ENCODE measurements around the gene FOXN4. TPM values are rescaled to one million over a fixed set of nuclear protein-coding genes. Genes with fewer than 3 reads are reported as not detected.

Gene FOXN4
- total RNA-seq, 1 experiment from 2014 or later, result not detected

DNA sequence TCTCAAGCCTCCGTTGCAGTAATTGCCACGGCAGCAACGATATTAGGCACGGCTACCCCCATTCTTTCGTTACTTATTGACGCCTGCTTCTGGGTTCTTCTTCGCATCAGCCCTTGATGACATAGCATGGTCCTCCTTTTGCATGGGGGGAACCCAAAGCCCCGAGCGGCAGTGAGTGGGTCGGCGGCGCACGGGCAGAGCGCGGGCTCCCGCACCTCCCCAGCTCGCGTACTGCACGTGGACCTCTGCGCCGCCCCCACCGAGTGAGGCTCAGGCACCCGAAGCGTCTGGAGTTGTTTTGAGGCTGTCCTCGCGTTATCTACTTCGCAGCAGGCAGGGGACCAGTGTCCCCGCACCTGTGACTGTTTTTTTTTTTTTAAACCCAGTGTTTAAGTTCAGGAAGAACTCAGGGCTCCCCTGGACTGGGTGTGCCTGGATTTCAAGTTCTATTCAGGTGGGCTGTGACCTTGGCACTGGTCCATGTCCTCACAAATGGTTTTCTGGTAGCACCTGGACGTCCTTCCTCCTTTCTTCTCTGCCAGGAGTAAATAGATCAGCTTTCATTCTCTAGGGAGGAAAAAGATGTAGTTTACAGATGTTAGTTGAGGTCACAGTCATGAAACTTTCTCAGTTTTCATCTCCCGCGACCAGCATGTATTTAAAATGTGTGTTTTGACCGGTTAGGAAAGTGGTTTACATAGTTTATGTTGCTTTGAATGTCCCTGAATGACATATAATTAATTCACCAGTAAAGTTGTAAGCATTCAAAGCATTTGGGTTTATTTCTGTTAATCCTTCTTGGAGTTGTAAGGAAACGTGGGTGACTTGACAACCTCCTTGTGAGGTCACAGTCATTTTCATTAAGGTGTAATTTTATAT lies 1.4 kb upstream of the FOXN4 start:
- in situ Hi-C loops (cut with HindIII; ENCODE audit: low pct_unique_long_range_greater_than_20kb, low sequenced_read_pairs), result no loop called here
- no peak for DNase-seq (ENCODE audit: low read depth, low spot score)

DNA sequence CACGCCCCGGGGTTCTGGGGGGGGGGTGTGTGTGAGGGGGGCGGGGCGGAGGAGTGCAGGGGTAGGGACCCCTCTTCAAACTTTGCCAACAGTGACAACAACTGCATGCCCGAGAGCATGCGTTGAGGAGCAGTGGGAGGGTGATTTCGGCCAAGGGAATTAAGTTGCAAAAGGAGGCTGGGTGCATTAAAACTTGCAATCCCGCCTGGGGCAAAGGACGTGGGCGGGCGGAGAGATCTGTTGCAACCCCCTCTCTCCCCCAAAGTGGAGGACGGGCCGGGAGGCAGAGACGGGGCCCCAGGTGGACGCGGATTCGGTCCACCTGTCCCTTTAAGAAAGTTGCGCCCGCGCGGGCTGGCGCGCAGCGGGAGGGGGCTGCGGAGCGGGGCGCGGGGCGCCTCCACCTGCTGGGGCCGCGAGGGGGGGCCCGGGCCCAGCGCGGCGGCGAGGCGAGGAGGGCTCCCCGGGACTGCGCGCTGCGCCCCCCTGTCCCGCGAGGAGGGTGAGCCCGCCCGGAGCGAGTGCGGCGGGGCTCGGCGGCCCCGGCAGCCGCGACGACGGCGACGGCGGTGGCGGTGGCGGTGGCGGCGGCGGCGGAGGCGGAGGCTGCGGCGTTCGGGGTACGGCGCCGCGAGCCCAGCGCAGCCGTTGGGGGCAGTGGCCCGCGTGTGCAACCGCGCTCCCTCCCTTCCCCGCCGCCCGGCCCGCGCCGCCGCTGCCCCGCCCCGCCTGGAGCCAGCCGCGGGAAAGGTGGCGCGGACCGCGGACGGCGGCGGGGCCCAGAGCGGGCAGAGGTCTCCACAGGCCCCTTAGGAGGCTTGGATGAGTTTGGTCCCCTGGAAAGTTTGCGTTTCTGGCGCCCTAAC lies 530 bp upstream of the FOXN4 start:
- in situ Hi-C loops (cut with HindIII; ENCODE audit: low pct_unique_long_range_greater_than_20kb, low sequenced_read_pairs), result no loop called here
- no peak for DNase-seq (ENCODE audit: low read depth, low spot score)

DNA sequence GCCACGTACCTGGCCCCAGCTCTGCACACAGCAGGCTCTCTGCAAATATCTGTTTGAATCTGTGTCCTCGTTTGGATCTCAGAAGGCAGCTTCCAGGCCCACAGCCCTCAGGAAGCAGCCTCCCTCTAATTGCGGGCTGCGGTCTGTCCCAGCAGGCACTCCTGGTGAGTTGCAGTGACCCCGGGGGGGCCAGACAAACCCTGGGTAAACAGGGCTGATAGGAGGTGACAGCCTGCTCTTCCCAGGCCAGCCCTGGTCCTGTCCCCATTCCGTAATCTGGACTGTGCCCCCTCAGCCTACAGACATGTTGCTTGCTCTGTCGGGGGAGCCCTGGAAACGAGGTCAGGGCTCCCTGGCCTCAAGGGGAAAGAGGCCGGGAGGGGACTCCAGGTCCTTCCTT lies 2.0 kb downstream of the FOXN4 start:
- DNase-seq (ENCODE audit: low read depth, low spot score), result no peak
- in situ Hi-C loops (cut with HindIII; ENCODE audit: low pct_unique_long_range_greater_than_20kb, low sequenced_read_pairs), result no loop called here

DNA sequence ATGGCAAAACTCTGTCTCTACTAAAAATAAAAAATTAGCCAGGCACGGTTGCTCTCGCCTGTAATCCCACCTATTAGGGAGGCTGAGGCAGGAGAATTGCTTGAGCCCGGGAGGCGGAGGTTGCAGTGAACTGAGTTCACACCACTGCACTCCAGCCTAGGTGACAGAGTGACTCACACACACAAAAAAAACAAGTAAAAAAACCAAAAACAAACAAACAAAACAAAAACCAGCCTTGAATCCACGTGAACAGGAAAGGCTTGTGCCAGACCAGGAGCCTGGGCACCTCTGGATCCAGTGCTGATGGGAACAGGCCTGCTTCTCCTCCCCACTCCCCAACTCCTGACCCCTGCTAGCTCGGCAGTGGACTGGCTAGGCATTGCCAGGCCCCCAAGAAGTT lies 3.5 kb downstream of the FOXN4 start:
- no peak for DNase-seq (ENCODE audit: low read depth, low spot score)
- in situ Hi-C loops (cut with HindIII; ENCODE audit: low pct_unique_long_range_greater_than_20kb, low sequenced_read_pairs), result no loop called here

DNA sequence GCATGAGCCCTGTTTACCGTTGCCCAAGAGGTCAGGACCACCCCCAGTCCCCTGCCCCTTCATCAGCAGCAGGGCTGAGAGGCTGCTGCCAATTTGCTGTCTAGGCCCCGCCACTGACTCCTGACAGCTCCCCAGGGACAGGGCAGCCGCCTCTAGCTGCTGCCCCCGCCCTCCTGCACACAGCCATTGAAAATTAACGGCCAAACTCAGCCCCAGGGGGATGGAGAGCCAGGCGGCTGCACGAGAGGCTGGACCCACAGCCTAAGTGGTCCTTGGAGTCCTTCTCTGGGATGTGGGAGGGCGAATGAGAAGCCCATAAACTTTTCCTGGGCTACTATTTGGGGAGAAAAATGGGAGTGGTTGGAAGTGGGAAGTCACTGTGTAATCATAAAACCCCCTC lies 4.6 kb downstream of the FOXN4 start:
- no peak for DNase-seq (ENCODE audit: low read depth, low spot score)
- in situ Hi-C loops (cut with HindIII; ENCODE audit: low pct_unique_long_range_greater_than_20kb, low sequenced_read_pairs), result no loop called here

DNA sequence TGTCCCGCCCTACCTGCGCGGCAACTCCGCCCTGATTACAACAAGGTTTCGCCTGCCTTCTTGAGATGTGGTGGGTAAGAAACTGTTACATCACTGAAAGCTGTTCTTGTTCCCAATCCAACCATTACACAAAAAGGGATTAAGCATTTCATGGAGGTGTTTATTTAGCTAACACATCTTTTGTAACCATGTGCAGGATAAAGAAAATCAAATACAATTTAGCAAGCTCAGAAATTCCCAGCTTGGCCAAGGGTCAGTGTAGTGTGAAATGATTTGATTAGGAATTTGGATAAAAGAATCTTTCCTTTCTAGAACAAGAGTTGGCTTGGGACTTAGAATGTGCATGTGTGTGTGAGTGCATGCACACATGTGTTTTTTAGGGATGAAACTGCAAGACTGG lies 6.3 kb downstream of the FOXN4 start:
- no peak for DNase-seq (ENCODE audit: low read depth, low spot score)
- in situ Hi-C loops (cut with HindIII; ENCODE audit: low pct_unique_long_range_greater_than_20kb, low sequenced_read_pairs), result no loop called here

DNA sequence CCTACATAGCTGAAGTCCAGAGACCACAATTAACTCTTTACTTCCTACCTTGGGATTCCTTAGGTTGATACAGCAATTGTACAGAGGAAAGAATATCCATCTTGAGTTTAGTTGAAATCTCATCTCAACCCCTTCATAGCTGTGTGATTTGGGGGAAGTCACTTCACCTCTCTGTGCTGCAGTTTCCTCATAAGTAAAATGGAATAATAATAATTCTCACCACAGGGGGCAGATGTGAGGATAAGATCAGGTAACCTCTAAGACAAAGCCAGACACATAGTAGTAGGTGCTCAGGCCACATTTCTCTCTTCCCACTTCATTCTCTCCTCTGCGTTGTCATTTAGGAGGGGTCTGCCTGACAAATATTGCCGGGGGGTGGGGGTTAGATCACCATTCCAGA lies 6.7 kb downstream of the FOXN4 start:
- in situ Hi-C loops (cut with HindIII; ENCODE audit: low pct_unique_long_range_greater_than_20kb, low sequenced_read_pairs), result no loop called here
- no peak for DNase-seq (ENCODE audit: low read depth, low spot score)

DNA sequence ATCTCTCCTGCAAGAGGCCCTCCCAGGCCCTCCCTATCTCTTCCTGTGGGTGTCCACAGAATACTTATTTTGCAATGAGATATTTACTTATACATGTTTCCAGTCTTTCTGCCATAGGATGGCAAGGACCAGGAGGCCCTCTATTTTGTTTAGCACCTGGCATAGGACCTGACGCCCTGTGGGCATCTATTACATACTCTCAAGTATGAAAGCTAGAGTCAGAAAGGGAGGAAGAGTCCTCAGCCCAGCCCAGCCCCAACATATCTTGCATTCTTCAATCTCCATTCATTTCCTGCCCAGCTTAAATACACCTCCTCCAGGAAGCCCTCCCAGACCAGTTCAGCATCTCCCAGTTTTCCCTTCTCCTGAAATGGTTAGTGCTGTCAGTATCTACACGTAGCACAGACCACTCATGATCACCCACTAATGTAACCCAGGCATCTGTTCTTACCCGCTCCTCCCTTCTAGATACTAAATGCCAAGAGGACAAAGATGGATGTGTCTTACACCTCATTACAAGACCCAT lies 7.4 kb downstream of the FOXN4 start:
- DNase-seq (ENCODE audit: low read depth, low spot score), result no peak
- in situ Hi-C loops (cut with HindIII; ENCODE audit: low pct_unique_long_range_greater_than_20kb, low sequenced_read_pairs), result no loop called here

DNA sequence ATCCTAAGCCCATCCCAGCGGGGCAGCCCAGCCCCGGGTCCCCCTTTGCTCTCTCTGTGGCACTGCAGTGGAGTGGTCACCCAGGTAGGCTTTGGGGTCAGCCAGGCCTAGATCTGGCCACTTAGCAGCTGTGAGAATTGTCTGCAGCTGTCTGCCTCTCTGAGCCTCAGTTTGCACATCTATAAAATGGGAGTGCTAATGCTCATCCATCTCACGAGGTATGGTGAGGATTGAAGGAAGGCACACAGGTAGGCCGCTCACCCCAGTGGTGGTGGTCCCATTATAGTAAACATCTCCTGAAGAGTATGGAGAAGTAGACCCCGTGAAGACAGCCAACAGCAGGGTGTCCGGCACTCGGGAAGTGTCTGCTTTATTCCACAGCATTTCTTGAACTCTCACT lies 9.2 kb downstream of the FOXN4 start:
- in situ Hi-C loops (cut with HindIII; ENCODE audit: low pct_unique_long_range_greater_than_20kb, low sequenced_read_pairs), result no loop called here
- no peak for DNase-seq (ENCODE audit: low read depth, low spot score)

DNA sequence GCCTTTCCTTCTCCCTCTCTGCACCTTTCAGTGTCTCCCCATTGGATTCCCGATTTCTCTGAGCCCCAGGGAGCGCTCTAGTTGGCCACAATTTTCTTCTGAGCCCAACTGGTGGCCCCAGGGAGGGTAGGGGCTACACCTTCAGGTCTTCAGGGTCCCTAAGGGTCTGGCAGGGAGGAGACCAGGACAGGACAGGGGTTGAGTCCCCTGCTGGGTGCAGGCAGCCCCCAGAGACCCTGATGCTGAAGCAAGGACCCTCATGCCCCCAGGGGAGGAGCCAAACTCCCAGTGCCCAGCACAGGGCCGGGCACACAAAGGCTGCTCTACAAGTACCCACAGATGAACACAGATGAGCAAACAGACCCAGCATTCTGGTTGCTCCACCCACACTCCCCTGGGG lies 12.7 kb downstream of the FOXN4 start:
- in situ Hi-C loops (cut with HindIII; ENCODE audit: low pct_unique_long_range_greater_than_20kb, low sequenced_read_pairs), result no loop called here
- no peak for DNase-seq (ENCODE audit: low read depth, low spot score)

DNA sequence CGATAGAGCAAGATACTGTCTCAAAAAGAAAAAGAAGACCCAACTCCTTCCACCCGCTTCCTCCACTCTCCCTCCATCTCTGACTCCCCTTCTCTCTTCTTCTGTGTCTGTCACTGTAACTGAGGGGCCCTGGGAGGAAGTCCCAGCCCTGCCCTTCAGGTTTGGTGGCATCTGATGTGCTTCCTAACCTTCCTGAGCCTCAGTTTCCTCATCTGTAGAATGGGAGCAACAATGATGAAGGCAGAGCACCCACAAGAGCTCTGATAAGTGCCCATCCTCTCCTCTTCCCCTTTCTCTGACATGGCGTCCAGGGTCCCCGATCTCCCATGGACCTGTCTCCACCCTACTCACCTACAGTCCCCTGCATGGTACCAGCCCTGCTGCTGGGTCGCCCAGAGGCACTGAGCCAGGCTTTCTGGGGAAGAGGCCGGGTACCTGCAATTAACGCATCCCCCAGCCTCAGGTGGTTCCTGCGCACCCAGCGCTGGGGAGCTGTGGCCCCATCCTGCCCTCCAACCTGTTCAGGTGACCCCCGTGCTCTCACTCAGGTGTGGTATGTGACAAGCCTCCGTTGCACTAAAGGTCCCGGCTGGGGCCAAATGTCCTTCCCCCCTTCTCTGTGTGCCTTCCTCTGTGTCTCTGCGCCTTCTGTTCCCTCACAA lies 13.2 kb downstream of the FOXN4 start:
- no peak for DNase-seq (ENCODE audit: low read depth, low spot score)
- in situ Hi-C loops (cut with HindIII; ENCODE audit: low pct_unique_long_range_greater_than_20kb, low sequenced_read_pairs), result no loop called here

DNA sequence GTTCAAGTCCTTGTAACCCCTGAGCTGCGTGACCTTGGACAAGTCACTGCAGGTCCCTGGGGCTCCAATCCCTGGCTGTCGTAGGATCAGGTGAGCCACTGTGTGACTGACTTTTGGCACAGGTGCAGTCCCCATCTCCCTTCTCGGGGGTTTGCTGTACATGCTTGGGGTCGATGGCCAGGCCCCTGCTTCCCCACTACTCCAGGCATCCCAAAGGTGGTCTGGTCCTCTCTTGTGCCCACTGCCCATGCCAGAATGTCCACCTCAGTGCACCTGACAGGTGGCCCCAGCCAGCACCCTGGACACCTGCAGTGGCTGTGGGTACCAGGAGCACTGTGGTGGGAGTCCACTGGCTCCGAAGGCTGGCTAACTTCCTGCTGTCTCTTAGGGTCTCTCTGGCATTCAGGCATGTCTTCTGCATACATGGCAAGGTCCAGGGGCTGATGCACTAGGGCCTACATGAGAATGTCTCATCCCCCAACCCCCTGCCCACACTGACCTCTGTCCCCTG lies 14.7 kb downstream of the FOXN4 start:
- in situ Hi-C loops (cut with HindIII; ENCODE audit: low pct_unique_long_range_greater_than_20kb, low sequenced_read_pairs), result no loop called here
- DNase-seq (ENCODE audit: low read depth, low spot score), result no peak

DNA sequence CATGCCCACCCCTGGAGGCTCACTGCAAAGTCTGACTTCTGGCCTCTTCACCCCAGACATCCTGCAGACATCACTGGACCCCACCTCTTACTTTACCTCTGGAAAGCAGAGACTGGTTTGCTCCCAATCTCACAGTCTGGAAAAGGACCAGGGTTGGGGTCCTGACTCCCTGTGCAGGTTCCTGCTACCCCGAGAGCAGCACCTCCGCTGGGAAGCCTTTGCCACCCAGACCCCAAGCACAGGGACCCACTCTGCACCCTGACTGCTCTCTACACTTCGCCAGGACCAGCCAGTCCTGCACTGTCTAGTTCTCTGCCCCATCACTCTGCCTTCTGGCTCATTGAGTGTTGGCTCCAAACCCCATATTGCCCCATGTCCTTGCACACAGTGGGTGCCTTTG lies 16.0 kb downstream of the FOXN4 start:
- in situ Hi-C loops (cut with HindIII; ENCODE audit: low pct_unique_long_range_greater_than_20kb, low sequenced_read_pairs), result no loop called here
- DNase-seq (ENCODE audit: low read depth, low spot score), result no peak

DNA sequence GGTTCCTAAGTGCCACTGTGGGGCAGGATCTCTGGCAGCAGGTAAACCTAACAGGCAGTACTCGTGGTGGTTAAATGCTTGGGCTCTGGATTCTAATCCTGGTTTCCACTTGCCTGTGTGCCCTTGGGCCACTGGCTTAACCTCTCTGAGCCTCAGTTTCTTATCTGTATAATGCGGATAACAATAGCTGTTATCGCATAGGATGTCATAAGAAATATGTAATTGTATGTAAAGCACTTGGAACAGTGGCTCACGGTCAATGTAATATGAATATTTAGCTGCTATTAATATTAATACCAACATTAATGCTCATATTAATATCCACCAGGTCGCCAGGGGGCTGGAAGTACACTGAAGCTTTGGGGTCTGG lies 16.8 kb downstream of the FOXN4 start:
- in situ Hi-C loops (cut with HindIII; ENCODE audit: low pct_unique_long_range_greater_than_20kb, low sequenced_read_pairs), result no loop called here
- DNase-seq (ENCODE audit: low read depth, low spot score), result no peak

DNA sequence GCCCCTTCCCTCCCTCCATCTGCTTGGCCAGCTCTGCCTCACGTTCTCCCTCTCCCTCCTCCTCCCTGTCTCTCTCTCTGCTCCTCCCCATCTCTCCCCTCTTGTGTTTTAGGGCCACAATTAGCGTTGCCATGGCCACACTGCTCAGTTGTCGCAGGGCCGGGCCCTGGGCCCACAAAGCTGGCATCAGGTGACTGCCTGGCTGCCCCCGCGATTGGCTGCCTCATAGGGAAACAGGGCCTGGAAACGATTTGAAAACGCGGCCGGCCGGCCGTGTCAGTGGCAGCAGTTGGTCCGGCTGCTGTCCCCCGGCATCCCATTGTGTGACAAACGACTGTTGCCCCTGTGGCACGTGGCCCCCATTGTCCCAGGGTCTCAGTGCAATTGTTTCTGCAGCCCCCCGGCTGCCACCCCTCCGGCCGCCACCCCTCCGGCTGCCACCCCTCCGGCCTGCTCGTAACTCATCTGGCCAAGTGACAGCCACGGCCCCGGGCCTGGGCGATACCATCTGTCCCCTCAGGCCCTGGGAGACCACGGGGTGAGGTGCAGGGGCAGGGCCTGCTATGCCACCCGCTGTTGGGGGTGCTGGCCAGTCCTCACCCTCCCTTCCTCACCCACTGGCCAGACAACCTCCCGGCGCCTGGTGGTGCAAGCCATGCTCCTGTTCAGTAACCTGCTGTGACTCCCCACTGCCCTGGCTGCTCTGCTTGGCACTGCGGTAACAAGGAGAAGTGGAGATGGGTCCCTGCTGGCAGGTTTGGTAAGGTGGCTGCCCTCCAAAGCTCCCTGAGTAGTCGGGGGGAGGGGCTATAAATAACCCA lies 17.4 kb downstream of the FOXN4 start:
- DNase-seq (ENCODE audit: low read depth, low spot score), result no peak
- in situ Hi-C loops (cut with HindIII; ENCODE audit: low pct_unique_long_range_greater_than_20kb, low sequenced_read_pairs), result no loop called here

DNA sequence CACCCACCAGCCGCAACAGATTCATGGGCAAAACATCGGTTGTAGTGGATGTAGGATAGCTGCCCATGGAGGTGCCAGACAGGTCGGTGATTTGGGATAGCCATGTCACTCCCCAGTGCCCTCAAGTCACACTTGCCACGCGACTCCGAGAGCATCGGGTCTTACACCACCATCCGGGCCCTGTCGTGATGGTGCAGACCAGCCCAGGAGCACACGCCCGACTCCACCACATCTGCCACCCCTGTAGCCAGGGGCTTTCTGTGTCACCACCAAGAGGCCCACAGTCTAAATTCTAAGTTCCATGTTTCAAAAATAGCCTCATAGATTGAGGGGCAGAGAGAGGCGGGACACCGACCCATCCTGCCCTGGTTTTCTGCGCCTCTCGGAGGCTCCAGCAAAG lies 18.0 kb downstream of the FOXN4 start:
- DNase-seq (ENCODE audit: low read depth, low spot score), result no peak
- in situ Hi-C loops (cut with HindIII; ENCODE audit: low pct_unique_long_range_greater_than_20kb, low sequenced_read_pairs), result no loop called here

DNA sequence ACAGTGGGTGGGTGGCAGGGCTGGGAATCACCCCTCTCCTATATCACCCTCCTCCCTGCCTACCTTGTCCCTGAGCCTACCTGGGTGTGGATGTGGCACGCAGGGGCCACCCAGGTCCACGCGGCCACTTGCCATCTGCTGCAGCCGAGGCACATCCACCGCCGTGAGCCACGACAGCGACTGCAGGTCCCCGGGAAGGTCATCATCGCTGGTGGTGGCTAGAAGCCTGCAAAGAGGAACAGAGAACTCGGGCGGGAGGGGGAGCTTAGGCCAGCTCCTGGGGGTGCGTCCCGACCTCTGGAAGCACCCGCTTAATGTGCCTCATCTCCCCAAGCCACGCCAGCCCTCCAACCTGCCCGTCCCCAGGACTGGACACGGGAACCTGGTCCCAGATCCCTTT lies 19.0 kb downstream of the FOXN4 start:
- in situ Hi-C loops (cut with HindIII; ENCODE audit: low pct_unique_long_range_greater_than_20kb, low sequenced_read_pairs), result no loop called here
- no peak for DNase-seq (ENCODE audit: low read depth, low spot score)
